Upper lobe of left lung (tissue), 6 donors: Measurements from ENCODE around the gene SMPD3. TPM values are rescaled to one million over a fixed set of nuclear protein-coding genes. Genes with fewer than 3 reads are reported as not detected.

Experiments used
- ATAC-seq, 2 donors: fragments of 200-7000 bp; cut with Tn5 transposase; one replicate each; pipeline ENCODE4 v1.9.1; 2022; ENCODE audit warnings: mild to moderate bottlenecking in 2 of 2, moderate library complexity in 2 of 2; ENCODE audit not compliant: low FRiP score in 2 of 2
- DNase-seq, 2 donors: peaks; one replicate each; pipeline ENCODE4 v3.0.0-alpha.2; 2019 to 2020
- H3K27ac ChIP-seq, 4 donors: fragments of 200-600 bp; sonication (generic); one replicate each; pipeline ENCODE4 v1.5.1; 2016 to 2019
- H3K27me3 ChIP-seq, 4 donors: fragments of 200-600 bp; sonication (generic); one replicate each; pipeline ENCODE4 v1.5.1; 2017 to 2019
- H3K36me3 ChIP-seq, 4 donors: fragments of 200-600 bp; sonication (generic); one replicate each; pipeline ENCODE4 v1.5.1; 2016 to 2019
- H3K4me1 ChIP-seq, 4 donors: fragments of 200-600 bp; sonication (generic); one replicate each; pipeline ENCODE4 v1.5.1; 2018 to 2019
- H3K4me3 ChIP-seq, 4 donors: fragments of 200-600 bp; sonication (generic); one replicate each; pipeline ENCODE4 v1.5.1; 2017 to 2019; ENCODE audit warnings: mild to moderate bottlenecking in 2 of 4, moderate library complexity in 1 of 4
- H3K9me3 ChIP-seq, 4 donors: fragments of 200-600 bp; sonication (generic); one replicate each; pipeline ENCODE4 v1.5.1; 2018 to 2019
- EP300 ChIP-seq, 4 donors: sonication (generic); formaldehyde crosslinking; IDR thresholded peaks; one replicate each; pipeline ENCODE4 v1.5.1; 2017; ENCODE audit warnings: antibody characterized with exemption in 4 of 4, control low read depth in 2 of 4
- POLR2A ChIP-seq, 4 donors: fragments of 450-650 bp; IDR thresholded peaks; one replicate each; pipeline ENCODE4 v1.5.1; 2016 to 2017; ENCODE audit warnings: antibody characterized with exemption in 4 of 4, mild to moderate bottlenecking in 2 of 4
- POLR2AphosphoS5 ChIP-seq, 2 donors: sonication (generic); formaldehyde crosslinking; IDR thresholded peaks; one replicate each; pipeline ENCODE4 v1.5.1; 2017; ENCODE audit warnings: antibody characterized with exemption in 2 of 2
- WGBS, 2 donors: methylation state at CpG; one replicate each; pipeline ENCODE4 v1.1.5; 2017 to 2018; 5-methylcytosine and 5-hydroxymethylcytosine counted together
- total RNA-seq, 6 donors: library from RNA; depleted of rRNA in 4 of 6; stranded (reverse); fragments of >200 nt in 4 of 6; gene quantifications; one replicate each; pipeline versions ENCODE4 v1.1.0 to v1.2.1, GENCODE V29; 2016 to 2021
- TF ChIP-seq, protein P1 (sequence below), 6 experiments: fragments of 450-650 bp in 4 of 6; fragments of 200-600 bp in 2 of 6; sonication (generic) in 2 of 6; IDR thresholded peaks; one replicate each; pipeline ENCODE4 v1.5.1; 2016 to 2019; ENCODE audit warnings: antibody characterized with exemption in 6 of 6
- donor health status: DM: no; HTN: no; CAD: no; lungs with moderate emphysema.
- donor health status: DM: no; HTN: yes; CAD: no; lungs with severe emphysema.

Gene SMPD3
- total RNA-seq, 6 donors from 2014 or later: 1.2 to 10.7 (median 3.2) TPM

DNA sequence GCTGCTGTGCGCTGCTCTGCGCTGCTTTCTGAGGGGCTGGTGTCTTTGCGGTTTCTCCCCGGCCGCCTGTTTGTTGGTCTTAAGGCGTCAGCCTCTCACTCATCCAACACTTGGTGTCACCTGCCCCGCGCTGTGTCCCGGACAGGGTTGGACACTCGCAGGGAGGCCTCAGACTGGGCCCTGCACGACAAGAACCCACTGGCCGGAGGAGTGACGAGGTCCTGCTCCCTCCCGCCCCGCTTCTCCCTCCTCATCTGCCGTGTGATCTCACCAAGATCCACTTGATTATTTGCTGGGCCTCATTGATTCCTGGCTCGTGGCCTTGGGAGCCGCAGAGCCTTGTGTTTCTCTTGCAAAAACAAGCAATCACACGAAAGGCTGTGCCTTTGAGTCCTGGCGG lies 80.9 kb downstream of the SMPD3 start:
- H3K4me1 ChIP-seq: peaks cover 0 to 35% (median 20%) of the 10 kb centered on the region in 4 donors
- DNase-seq (no peak), ATAC-seq (no peak)
- no peaks in the 10 kb centered on the region for H3K27me3 ChIP-seq
- no peak overlapping the region for H3K4me3 ChIP-seq
- no peaks in the 10 kb centered on the region for H3K36me3 ChIP-seq
- 74 to 79% methylated on average over 20 of the region's 20 CpGs for WGBS, 2 donors
- no peak for TF ChIP-seq POLR2A (IDR thresholded peaks at IDR 0.05)
- H3K9me3 ChIP-seq: no peaks in the 10 kb centered on the region
- no peak overlapping the region for H3K27ac ChIP-seq

DNA sequence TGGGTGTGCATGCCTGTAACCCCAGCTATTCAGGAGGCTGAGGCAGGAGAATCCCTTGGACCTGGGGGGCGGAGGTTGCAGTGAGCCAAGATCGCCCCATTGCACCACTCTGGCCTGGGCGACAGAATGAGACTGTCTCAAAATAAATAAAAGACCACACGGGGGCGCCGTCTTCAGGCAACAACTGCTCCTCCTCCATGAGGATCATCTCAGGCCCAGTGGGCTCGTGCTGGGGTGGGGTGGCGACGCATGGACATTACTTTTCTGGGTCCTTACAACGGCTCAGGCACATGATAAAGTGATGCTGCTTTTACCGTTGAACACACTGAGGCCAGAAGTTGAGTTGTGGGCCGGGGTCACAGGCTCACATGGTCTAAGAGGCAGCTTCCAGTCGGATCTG lies 81.3 kb downstream of the SMPD3 start:
- H3K36me3 ChIP-seq: no peaks in the 10 kb centered on the region
- no peaks in the 10 kb centered on the region for H3K27me3 ChIP-seq
- WGBS, 2 donors: 48 to 50% methylated on average over 11 to 13 of the region's 13 CpGs
- no peak overlapping the region for H3K27ac ChIP-seq
- H3K4me1 ChIP-seq: peaks cover 0 to 35% (median 20%) of the 10 kb centered on the region in 4 donors
- H3K9me3 ChIP-seq: no peaks in the 10 kb centered on the region
- TF ChIP-seq POLR2AphosphoS5 (IDR thresholded peaks at IDR 0.05) (no peak), POLR2A (IDR thresholded peaks at IDR 0.05) (no peak)
- TF ChIP-seq, protein P1, sequence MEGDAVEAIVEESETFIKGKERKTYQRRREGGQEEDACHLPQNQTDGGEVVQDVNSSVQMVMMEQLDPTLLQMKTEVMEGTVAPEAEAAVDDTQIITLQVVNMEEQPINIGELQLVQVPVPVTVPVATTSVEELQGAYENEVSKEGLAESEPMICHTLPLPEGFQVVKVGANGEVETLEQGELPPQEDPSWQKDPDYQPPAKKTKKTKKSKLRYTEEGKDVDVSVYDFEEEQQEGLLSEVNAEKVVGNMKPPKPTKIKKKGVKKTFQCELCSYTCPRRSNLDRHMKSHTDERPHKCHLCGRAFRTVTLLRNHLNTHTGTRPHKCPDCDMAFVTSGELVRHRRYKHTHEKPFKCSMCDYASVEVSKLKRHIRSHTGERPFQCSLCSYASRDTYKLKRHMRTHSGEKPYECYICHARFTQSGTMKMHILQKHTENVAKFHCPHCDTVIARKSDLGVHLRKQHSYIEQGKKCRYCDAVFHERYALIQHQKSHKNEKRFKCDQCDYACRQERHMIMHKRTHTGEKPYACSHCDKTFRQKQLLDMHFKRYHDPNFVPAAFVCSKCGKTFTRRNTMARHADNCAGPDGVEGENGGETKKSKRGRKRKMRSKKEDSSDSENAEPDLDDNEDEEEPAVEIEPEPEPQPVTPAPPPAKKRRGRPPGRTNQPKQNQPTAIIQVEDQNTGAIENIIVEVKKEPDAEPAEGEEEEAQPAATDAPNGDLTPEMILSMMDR (IDR thresholded peaks at IDR 0.05): peak in 4 of 6 experiments; percentile 14 to 27 (median 22)
- peak in 1 of 2 donors; percentile 34 for ATAC-seq
- peak in 1 of 2 donors; percentile 40 for DNase-seq
- no peak overlapping the region for H3K4me3 ChIP-seq

DNA sequence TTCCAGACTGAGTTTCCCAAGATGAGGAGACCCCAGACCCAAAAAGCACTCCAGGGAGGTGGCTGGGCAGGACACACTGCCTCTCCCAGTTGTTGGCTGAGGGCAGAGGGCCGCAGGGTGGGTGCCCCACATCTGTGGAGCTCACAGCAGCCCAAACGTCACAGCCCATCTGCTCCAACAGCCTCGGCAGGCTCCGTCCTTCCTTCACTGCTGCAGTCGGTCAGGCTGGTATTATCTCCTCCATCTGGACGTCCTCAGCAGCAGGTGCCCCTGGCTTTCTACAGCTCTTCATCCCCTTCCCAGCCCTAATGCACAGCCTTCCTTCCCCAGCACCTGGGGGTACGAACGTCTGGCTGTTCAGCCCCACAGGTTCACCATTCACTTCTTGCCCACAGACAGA lies 82.2 kb downstream of the SMPD3 start:
- no peak overlapping the region for H3K27ac ChIP-seq
- DNase-seq: no peak
- no peak for ATAC-seq
- WGBS, 2 donors: 59 to 80% methylated on average over 7 to 8 of the region's 8 CpGs
- no peaks in the 10 kb centered on the region for H3K9me3 ChIP-seq
- no peaks in the 10 kb centered on the region for H3K27me3 ChIP-seq
- TF ChIP-seq POLR2A (IDR thresholded peaks at IDR 0.05): no peak
- no peak for TF ChIP-seq EP300 (IDR thresholded peaks at IDR 0.05)
- no peak for TF ChIP-seq POLR2AphosphoS5 (IDR thresholded peaks at IDR 0.05)
- TF ChIP-seq, protein P1 (IDR thresholded peaks at IDR 0.05): no peak
- H3K36me3 ChIP-seq: no peaks in the 10 kb centered on the region
- H3K4me3 ChIP-seq: no peak overlapping the region
- peaks cover 0 to 35% (median 20%) of the 10 kb centered on the region in 4 donors for H3K4me1 ChIP-seq

DNA sequence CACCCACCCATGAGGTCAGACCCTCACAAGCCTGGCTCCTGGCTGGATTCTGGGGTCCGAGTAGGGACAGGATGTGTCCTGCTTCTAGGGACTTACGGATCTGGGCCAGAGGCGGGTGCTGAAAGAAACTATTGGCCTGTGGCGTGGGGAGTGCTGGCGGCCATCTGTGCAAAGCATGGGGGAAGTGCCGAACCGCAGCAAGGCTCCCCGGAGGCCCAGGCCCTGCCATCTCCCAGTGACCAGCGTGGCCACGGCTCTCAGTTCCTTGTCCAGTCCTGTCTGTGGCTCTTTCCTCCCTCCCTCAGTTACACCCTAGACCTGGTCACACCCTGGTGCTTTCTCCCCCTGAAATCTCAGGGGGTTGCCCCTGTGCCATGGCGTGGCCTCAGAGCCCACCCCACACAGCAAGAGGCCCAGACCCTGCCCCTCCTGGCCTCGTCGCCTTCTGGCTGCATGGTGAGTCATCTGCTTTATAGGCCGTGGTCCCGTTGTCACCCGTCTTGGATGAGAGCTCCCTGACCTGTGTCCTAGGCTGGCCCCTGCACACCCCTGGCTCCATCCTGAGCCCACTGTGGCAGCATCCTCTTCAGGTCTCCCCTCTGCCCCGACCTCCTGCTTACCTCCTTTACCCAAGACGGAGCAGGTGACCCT lies 83.0 kb downstream of the SMPD3 start:
- peak in 1 of 2 donors; percentile 29 for ATAC-seq
- TF ChIP-seq, protein P1 (IDR thresholded peaks at IDR 0.05): no peak
- TF ChIP-seq POLR2A (IDR thresholded peaks at IDR 0.05): no peak
- TF ChIP-seq EP300 (IDR thresholded peaks at IDR 0.05): no peak
- TF ChIP-seq POLR2AphosphoS5 (IDR thresholded peaks at IDR 0.05): no peak
- Histone ChIP-seq H3K4me3 (no peak overlapping the region), H3K27me3 (no peaks in the 10 kb centered on the region), H3K9me3 (no peaks in the 10 kb centered on the region), H3K36me3 (peaks cover 0 to 5% (median 2%) of the 10 kb centered on the region in 4 donors), H3K4me1 (peaks cover 0 to 31% (median 20%) of the 10 kb centered on the region in 4 donors), H3K27ac (no peak overlapping the region)
- WGBS, 2 donors: 75 to 84% methylated on average over 17 to 18 of the region's 18 CpGs
- DNase-seq: peak in 1 of 2 donors; percentile 39

DNA sequence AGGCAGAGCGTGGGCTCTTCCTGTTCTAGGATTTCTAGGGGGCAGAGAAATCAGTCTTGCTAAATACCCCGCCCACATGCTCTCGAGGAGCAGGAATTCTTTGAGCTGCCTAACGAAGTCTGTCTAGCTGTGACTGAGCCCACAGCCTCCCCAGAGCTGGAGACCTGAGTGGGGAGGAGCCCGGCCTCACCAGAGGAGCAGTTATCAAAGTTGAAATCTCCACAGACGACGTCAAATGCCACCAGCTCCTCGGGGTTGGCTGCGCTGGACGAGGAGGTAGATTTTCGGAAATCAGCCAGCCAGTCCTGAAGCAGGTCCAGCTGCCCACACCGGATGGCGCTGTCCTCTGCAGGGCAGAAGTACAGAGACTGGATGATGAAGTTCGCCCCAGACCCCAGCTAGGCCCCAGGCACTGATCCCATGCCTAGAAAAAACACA lies 83.7 kb downstream of the SMPD3 start:
- no peak for TF ChIP-seq POLR2A (IDR thresholded peaks at IDR 0.05)
- TF ChIP-seq EP300 (IDR thresholded peaks at IDR 0.05): no peak
- TF ChIP-seq, protein P1 (IDR thresholded peaks at IDR 0.05): peak in 1 of 6 experiments; percentile 15
- H3K4me1 ChIP-seq: peaks cover 0 to 28% (median 18%) of the 10 kb centered on the region in 4 donors
- WGBS, 2 donors: 73 to 91% methylated on average over 7 to 14 of the region's 14 CpGs
- ATAC-seq: no peak
- no peak overlapping the region for H3K27ac ChIP-seq
- DNase-seq: no peak
- no peaks in the 10 kb centered on the region for H3K9me3 ChIP-seq
- H3K36me3 ChIP-seq: peaks cover 0 to 8% (median 2%) of the 10 kb centered on the region in 4 donors
- no peaks in the 10 kb centered on the region for H3K27me3 ChIP-seq
- no peak overlapping the region for H3K4me3 ChIP-seq
